Measurements from ENCODE around the gene LDB2. TPM values are rescaled to one million over a fixed set of nuclear protein-coding genes. Genes with fewer than 3 reads are reported as not detected.

Gene LDB2
- polyA plus RNA-seq, 2 of the 4 experiments (the other 2 are of a cell fraction), result not detected

DNA sequence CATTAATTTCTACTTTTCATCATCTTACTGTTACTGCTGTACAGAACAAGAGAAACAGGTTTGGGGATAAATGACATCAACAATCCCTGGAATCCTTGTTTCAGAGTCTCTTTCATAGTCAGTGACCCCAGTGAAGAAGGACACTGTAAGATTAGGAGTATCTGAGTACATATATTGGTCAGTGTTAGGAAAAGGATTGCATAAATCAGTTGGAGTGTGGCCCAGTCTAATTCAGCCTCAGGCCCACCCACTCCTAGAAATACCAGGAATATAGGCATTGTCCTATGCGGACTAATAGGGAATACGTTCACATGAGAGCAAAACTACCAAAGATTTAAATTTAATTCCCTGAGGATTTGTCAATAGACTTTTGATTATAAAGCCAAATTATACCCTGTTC lies 237.8 kb downstream of the LDB2 start:
- H3K9me3 ChIP-seq, result no peaks in the 10 kb centered on the region
- no peak overlapping the region for H3K4me2 ChIP-seq
- H3K4me3 ChIP-seq, result no peak overlapping the region
- no peaks in the 10 kb centered on the region for H3K4me1 ChIP-seq
- ATAC-seq, result no peak
- no peak for TF ChIP-seq MYC (IDR thresholded peaks at IDR 0.05; ENCODE audit: borderline replicate concordance, low read length)
- TF ChIP-seq, protein P1, sequence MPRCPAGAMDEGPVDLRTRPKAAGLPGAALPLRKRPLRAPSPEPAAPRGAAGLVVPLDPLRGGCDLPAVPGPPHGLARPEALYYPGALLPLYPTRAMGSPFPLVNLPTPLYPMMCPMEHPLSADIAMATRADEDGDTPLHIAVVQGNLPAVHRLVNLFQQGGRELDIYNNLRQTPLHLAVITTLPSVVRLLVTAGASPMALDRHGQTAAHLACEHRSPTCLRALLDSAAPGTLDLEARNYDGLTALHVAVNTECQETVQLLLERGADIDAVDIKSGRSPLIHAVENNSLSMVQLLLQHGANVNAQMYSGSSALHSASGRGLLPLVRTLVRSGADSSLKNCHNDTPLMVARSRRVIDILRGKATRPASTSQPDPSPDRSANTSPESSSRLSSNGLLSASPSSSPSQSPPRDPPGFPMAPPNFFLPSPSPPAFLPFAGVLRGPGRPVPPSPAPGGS (IDR thresholded peaks at IDR 0.05), result no peak
- TF ChIP-seq BHLHE40 (IDR thresholded peaks at IDR 0.05; ENCODE audit: low read depth, low read length), result no peak
- TF ChIP-seq PHF8 (IDR thresholded peaks at IDR 0.05; ENCODE audit: borderline replicate concordance, low read depth), result no peak
- TF ChIP-seq KDM1A (IDR thresholded peaks at IDR 0.05; ENCODE audit: low read depth), result no peak
- no peak for TF ChIP-seq HDAC2 (IDR thresholded peaks at IDR 0.05)
- TF ChIP-seq CBX2 (IDR thresholded peaks at IDR 0.05; ENCODE audit: borderline replicate concordance, low read depth), result no peak
- TF ChIP-seq EHMT2 (IDR thresholded peaks at IDR 0.05; ENCODE audit: low read depth), result no peak
- no peak for TF ChIP-seq KDM5A (IDR thresholded peaks at IDR 0.05)
- no peak for DNase-seq (ENCODE audit: low read depth in 1 of 2, low spot score in 1 of 2)
- POLR2A ChIA-PET, result no interaction called here
- H3K27ac ChIP-seq, result no peak overlapping the region
- CTCF ChIA-PET, result no interaction called here
- FAIRE-seq, result no peak
- WGBS (ENCODE audit: missing lambda C conversion rate), result 49% methylated on average over 2 of the region's 2 CpGs

DNA sequence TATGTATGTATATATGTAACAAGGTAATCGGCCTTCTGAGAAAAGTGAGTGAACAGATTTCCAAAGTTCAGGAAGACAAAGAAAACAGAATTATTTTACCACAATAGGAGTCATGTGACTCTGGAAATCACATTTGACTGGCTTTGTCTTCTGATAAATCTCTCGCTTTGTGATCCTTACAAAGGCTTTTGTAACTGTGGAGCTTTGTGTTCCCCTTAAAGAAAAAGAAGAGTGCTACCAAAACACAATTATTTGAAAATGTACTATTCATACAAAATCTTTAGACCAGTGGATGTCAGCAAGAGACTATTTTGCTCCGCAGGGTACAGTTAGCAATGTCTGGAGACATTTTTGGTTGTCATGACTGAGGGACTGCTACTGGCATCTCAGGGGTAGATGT lies 238.8 kb downstream of the LDB2 start:
- TF ChIP-seq BHLHE40 (IDR thresholded peaks at IDR 0.05; ENCODE audit: low read depth, low read length), result no peak
- TF ChIP-seq, protein P2, sequence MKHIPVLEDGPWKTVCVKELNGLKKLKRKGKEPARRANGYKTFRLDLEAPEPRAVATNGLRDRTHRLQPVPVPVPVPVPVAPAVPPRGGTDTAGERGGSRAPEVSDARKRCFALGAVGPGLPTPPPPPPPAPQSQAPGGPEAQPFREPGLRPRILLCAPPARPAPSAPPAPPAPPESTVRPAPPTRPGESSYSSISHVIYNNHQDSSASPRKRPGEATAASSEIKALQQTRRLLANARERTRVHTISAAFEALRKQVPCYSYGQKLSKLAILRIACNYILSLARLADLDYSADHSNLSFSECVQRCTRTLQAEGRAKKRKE (CRISPR knock-in tag; IDR thresholded peaks at IDR 0.05; ENCODE audit: low read depth), result no peak
- TF ChIP-seq ZNF302 (CRISPR knock-in tag; IDR thresholded peaks at IDR 0.05), result no peak
- TF ChIP-seq ESRRA (IDR thresholded peaks at IDR 0.05; ENCODE audit: borderline replicate concordance, low read length), result no peak
- no peak for TF ChIP-seq MYC (IDR thresholded peaks at IDR 0.05; ENCODE audit: borderline replicate concordance, low read length)
- TF ChIP-seq, protein P1 (IDR thresholded peaks at IDR 0.05), result no peak
- TF ChIP-seq PHF8 (IDR thresholded peaks at IDR 0.05; ENCODE audit: borderline replicate concordance, low read depth), result no peak
- H3K27ac ChIP-seq, result no peak overlapping the region
- FAIRE-seq (no peak), ATAC-seq (no peak), DNase-seq (ENCODE audit: low read depth in 1 of 2, low spot score in 1 of 2) (no peak)
- no peaks in the 10 kb centered on the region for H3K4me1 ChIP-seq
- no peak overlapping the region for H3K4me2 ChIP-seq
- WGBS (ENCODE audit: missing lambda C conversion rate), result 28% methylated on average over 3 of the region's 3 CpGs
- ChIA-PET CTCF (no interaction called here), POLR2A (no interaction called here)
- no peak overlapping the region for H3K4me3 ChIP-seq
- no peaks in the 10 kb centered on the region for H3K9me3 ChIP-seq

DNA sequence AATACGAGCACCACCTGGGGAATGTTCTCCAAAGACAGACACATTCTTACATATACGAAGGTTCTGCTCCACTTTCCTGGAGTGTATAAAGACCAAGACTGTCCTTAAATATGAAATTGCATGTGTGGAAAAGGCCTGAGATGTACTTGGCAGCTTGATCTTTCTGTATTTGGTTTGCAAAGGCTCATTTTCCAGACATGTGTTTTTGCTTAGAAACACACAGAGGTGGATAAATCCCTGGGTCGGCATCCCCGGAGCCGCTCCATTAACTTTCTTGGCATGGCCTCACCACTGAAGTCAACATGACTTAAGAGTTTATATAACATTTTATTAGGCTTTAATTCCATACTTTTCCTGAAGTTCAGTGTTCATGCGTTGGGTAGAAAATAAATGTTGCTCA lies 239.4 kb downstream of the LDB2 start:
- no peaks in the 10 kb centered on the region for H3K9me3 ChIP-seq
- CTCF ChIA-PET, result no interaction called here
- FAIRE-seq (no peak), ATAC-seq (no peak), DNase-seq (ENCODE audit: low read depth in 1 of 2, low spot score in 1 of 2) (no peak)
- no peak overlapping the region for H3K4me3 ChIP-seq
- no peaks in the 10 kb centered on the region for H3K4me1 ChIP-seq
- POLR2A ChIA-PET, result no interaction called here
- H3K27ac ChIP-seq, result no peak overlapping the region
- H3K4me2 ChIP-seq, result no peak overlapping the region
- TF ChIP-seq FOXS1 (CRISPR knock-in tag; IDR thresholded peaks at IDR 0.05) (no peak), SMC3 (IDR thresholded peaks at IDR 0.05) (no peak)
- WGBS (ENCODE audit: missing lambda C conversion rate), result 49% methylated on average over 6 of the region's 6 CpGs

DNA sequence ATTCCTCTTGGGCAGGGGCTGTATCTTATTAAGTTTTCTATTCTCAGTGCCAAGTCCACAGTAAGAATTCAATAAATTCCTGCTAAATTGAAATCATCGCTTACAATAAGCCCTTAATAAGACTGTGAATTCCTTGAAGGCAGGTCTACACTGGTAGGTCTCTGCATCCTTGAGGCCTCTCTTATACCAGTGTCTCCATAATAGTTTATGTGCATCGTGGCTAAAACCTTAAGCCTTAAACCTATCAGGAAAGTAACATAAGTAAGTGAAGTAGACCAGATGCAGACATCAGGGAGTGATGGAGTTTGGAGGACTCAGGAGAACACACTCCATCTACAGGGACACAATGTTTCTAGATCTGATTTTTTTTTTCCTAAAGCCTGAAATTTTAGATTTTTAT lies 240.3 kb downstream of the LDB2 start:
- TF ChIP-seq MAFK (IDR thresholded peaks at IDR 0.05; ENCODE audit: partially characterized antibody) (no peak), PHF8 (IDR thresholded peaks at IDR 0.05; ENCODE audit: borderline replicate concordance, low read depth) (no peak), RFX5 (IDR thresholded peaks at IDR 0.05) (no peak), NFE2L2 (conservative IDR thresholded peaks at IDR 0.05; ENCODE audit: low read length) (no peak), ZFP36 (IDR thresholded peaks at IDR 0.05; ENCODE audit: borderline replicate concordance, partially characterized antibody) (no peak), CHD2 (IDR thresholded peaks at IDR 0.05; ENCODE audit: low read length, partially characterized antibody) (no peak), HEYL (CRISPR knock-in tag; IDR thresholded peaks at IDR 0.05) (no peak), JUNB (IDR thresholded peaks at IDR 0.05) (no peak)
- H3K9me3 ChIP-seq, result no peaks in the 10 kb centered on the region
- ChIA-PET CTCF (no interaction called here), POLR2A (no interaction called here)
- WGBS (ENCODE audit: missing lambda C conversion rate), result 16% methylated on average over 2 of the region's 2 CpGs
- ATAC-seq (no peak), DNase-seq (ENCODE audit: low read depth in 1 of 2, low spot score in 1 of 2) (no peak), FAIRE-seq (no peak)
- no peak overlapping the region for H3K4me2 ChIP-seq
- H3K27ac ChIP-seq, result no peak overlapping the region
- no peaks in the 10 kb centered on the region for H3K4me1 ChIP-seq
- H3K4me3 ChIP-seq, result no peak overlapping the region

All from A549 (cell line).